GM13976 (cell line): ENCODE data around the gene AFDN.
A peak's percentile ranks its signal among the peaks of the same experiment; 100 is the strongest.

Experiments
- DNase-seq: peaks from one replicate; pipeline ENCODE4 v3.0.0; 2012; ENCODE audit warnings: low spot score
- CTCF ChIP-seq: IDR thresholded peaks from 2 replicates; pipeline ENCODE4 v1.5.1; 2012; ENCODE audit warnings: borderline replicate concordance, mild to moderate bottlenecking; ENCODE audit not compliant: insufficient read depth; ENCODE audit errors: extremely low read depth, missing control alignments, control extremely low read depth
- in situ Hi-C: fragments of 300-500 bp; cut with MboI; formaldehyde crosslinking; loops from one replicate; pipeline ENCODE4 v1.12.0; 2022; ENCODE audit warnings: low sequenced_read_pairs, mixed read lengths, inconsistent platforms; ENCODE audit not compliant: unreplicated experiment

AFDN gene

GRCh38 chr6:167826896-167827582 lies at the start of gene AFDN:
TSS of gene AFDN (plus strand) at chr6:167826911. CDS start at chr6:167827133, 222 bp downstream.
- peak; percentile 80 for DNase-seq
- in situ Hi-C loops = no loop called here
- no peak for TF ChIP-seq CTCF

DNA sequence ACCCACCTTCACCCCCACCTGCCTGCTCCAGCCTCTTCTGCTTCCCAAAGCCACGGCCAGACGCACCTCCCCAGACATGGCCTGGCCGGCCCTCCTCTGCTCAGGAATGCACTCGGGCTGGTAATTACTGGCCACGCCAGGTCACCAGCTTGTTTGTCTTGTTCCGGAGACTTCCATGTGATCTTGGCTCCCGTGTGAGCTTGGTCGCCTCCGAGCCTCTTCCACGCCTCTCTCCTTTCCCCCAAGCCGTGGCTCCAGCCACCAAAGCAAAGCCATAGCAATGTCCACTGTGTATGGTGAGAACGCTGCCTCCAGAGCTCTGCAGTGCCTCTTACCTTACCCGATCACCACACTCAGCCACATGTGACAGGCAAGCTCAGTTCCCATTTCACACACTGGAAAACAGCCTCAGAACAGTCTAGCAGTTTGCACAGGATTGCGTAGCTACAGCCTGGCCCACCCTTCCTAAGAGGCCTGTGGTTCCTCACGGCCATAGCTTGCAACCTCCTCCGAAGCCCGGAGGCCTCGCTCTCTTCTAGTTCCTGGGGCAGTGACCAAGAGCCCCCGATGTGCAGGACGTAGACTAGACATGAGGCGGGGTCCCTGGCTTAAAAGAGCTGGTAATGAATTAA lies 48.1 kb upstream of the AFDN start:
- DNase-seq = no peak

DNA sequence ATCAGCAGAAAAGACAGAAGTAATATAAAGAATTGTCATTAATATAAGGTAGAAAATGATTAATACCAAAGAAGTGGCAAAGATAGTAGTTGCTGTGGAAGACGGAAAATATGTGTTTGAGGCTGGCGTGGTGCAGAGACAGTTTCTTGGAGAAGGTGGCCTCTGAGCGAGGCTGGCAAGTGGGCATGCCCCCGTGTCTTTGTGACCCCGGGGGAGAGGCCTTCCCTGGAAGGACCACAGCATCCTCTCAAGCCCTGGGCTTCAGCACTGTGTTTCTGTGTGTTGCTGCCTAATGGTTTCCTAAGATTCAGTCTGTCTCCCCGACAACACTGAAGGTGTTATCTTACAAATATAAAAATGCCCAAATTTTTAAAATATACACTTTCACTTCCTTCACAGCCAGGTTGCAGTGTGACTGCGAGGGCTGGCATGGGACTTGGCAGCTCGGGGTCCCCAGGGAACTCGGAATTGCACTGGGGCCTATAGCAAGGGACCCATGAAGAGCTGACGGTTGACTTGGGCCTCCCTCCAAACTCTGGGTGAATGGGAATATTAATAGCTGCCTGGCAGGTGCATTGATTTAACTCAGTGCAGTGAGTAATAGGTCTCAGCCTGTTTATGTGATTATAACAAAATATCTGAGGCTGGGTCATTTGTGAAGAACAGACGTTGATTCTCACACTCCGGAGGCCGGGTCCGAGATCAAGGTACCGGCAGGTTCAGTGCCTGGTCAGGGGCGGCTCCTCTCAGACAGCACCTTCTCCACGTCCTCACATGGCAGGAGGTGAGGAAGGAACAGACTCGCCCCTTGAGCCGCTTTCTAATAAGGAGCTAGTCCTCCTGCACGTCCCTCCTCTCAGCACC lies 47.4 kb upstream of the AFDN start:
- DNase-seq = no peak
- TF ChIP-seq CTCF = no peak
- in situ Hi-C loops = no loop called here

More for the DNA sequence above, 48.1 kb upstream of the AFDN start:
- in situ Hi-C loops = no loop called here
- TF ChIP-seq CTCF = no peak

DNA sequence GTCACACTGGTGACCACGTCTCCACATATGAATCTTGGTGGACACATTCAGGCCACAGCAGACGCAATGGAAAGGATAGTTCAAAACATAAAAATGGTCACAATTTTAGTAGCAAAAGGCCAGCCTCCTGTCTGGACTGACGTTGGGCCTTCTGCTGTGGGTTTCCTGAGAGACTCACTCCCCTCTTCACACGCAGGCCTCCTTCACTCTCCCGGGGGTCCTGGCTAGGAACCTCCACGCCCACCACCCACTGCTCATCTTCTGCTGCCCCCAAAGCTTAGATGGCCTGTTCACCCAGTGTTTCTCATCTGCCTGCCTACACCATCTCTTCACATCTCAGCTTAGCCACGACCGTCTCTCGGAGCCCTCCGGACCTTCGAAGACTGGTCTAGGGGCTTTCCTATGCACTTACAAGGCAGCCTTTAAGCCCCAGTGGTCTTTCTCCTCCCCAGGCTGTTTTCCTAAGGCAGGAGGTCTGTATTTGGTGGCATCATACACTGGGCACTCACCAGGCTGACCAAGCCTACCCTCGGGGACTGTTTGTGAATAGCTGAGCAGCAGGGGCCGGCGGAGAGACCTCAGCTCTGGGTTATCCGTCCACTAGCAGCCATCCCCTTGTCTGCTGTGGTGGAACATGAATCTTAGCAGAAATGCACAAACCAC lies 46.6 kb upstream of the AFDN start:
- DNase-seq = no peak
- no peak for TF ChIP-seq CTCF
- in situ Hi-C loops = no loop called here

DNA sequence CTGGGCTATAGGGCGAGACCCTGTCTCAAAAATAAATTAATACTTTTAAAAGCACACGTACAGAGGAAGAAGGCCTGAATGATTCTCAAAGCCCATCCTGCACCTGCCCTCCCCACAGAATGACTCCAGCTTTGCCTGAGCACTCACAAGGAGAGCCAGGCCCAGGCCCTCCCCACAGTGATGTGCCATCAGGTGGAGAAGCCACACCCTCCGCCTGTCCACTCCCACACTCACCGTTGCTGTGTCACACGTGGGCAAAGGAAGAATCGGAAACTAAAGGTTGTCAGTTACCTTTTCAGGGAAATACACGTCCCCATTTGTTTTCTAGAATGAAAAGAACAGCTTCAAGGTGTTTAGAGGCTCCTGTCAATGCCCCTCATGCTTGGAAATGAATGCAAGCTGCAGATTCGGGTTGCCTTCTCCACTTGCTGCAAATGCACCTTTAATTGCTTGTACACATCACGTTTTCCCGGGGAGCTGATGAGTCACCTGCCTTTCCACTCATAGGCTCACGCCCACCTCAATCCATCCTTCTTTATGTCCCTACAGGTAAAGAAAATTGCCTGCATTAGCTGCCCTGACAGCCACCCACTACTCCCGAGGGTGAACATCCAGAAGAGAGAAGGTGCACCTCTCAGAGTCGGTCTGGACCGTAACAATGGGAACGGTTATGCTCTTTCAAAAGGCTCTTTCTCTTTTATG lies 45.5 kb upstream of the AFDN start:
- TF ChIP-seq CTCF = no peak
- DNase-seq = no peak
- in situ Hi-C loops = no loop called here
